Ishikawa (cell line): ENCODE measurements around the gene ARL4C.

Source experiments
- CEBPB ChIP-seq: IDR thresholded peaks from 2 replicates; pipeline ENCODE4 v1.6.1; 2012
- CREB1 ChIP-seq: IDR thresholded peaks from 2 replicates; pipeline ENCODE4 v1.6.1; 2012; ENCODE audit warnings: low read depth
- EGR1 ChIP-seq: IDR thresholded peaks from 2 replicates; pipeline ENCODE4 v1.6.1; 2012
- EP300 ChIP-seq: IDR thresholded peaks from 2 replicates; pipeline ENCODE4 v1.6.1; 2012; ENCODE audit warnings: borderline replicate concordance
- FOXM1 ChIP-seq: IDR thresholded peaks from 2 replicates; pipeline ENCODE4 v1.6.1; 2012; ENCODE audit warnings: low read depth, borderline replicate concordance
- MAX ChIP-seq: IDR thresholded peaks from 2 replicates; pipeline ENCODE4 v1.6.1; 2012
- NFIC ChIP-seq: IDR thresholded peaks from 2 replicates; pipeline ENCODE4 v1.6.1; 2012
- RAD21 ChIP-seq: IDR thresholded peaks from 2 replicates; pipeline ENCODE4 v1.6.1; 2012; ENCODE audit warnings: low read depth
- REST ChIP-seq: IDR thresholded peaks from 2 replicates; pipeline ENCODE4 v1.6.1; 2012; ENCODE audit warnings: low read depth, mild to moderate bottlenecking
- TAF1 ChIP-seq: IDR thresholded peaks from 2 replicates; pipeline ENCODE4 v1.6.1; 2012; ENCODE audit warnings: low read depth, mild to moderate bottlenecking
- TCF12 ChIP-seq: IDR thresholded peaks from 2 replicates; pipeline ENCODE4 v1.6.1; 2012; ENCODE audit warnings: low read depth
- TEAD4 ChIP-seq: IDR thresholded peaks from 2 replicates; pipeline ENCODE4 v1.6.1; 2012
- USF1 ChIP-seq: IDR thresholded peaks from 2 replicates; pipeline ENCODE4 v1.6.1; 2012
- YY1 ChIP-seq: IDR thresholded peaks from 2 replicates; pipeline ENCODE4 v1.6.1; 2012; ENCODE audit warnings: low read depth
- ZBTB7A ChIP-seq: IDR thresholded peaks from 2 replicates; pipeline ENCODE4 v1.6.1; 2012; ENCODE audit warnings: low read depth

The ARL4C gene

GRCh38 chr2:234468503-234468902 is 28.4 kb downstream of the ARL4C start:
- TF ChIP-seq NFIC (no peak), TEAD4 (no peak), CREB1 (no peak), MAX (no peak), TCF12 (no peak), TAF1 (no peak), ZBTB7A (no peak), REST (no peak), RAD21 (no peak), EP300 (no peak), CEBPB (no peak), FOXM1 (no peak), EGR1 (no peak), USF1 (no peak), YY1 (no peak)

GRCh38 chr2:234467289-234467688 is 29.6 kb downstream of the ARL4C start:
- TF ChIP-seq TEAD4 (no peak), EGR1 (no peak), REST (no peak), FOXM1 (no peak), CREB1 (no peak), TAF1 (no peak)

DNA sequence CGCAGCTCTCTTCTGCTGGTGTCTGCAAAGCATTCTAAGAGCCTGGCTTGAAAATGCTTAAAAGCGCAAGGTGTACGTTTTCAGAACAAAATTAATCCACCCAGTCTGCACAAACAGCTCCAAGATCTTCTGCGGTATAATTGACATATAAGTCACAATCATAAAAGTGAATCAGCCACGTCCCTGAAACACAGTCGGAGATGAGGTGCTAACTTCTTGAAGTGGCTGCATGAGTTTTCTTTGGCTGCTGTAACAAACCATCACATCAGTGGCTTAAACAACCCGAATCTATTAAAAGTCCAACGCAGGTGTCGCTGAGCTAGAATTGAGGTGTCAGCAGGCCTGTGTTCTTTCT is 32.6 kb downstream of the ARL4C start:
- TF ChIP-seq RAD21, result no peak
- TF ChIP-seq YY1, result no peak
- no peak for TF ChIP-seq REST
- no peak for TF ChIP-seq NFIC
- no peak for TF ChIP-seq CREB1
- TF ChIP-seq MAX, result no peak
- no peak for TF ChIP-seq TEAD4
- TF ChIP-seq CEBPB, result no peak
- TF ChIP-seq ZBTB7A, result no peak
- TF ChIP-seq TAF1, result no peak
- TF ChIP-seq EGR1, result no peak
- no peak for TF ChIP-seq TCF12
- no peak for TF ChIP-seq USF1
- TF ChIP-seq EP300, result no peak
- TF ChIP-seq FOXM1, result no peak

DNA sequence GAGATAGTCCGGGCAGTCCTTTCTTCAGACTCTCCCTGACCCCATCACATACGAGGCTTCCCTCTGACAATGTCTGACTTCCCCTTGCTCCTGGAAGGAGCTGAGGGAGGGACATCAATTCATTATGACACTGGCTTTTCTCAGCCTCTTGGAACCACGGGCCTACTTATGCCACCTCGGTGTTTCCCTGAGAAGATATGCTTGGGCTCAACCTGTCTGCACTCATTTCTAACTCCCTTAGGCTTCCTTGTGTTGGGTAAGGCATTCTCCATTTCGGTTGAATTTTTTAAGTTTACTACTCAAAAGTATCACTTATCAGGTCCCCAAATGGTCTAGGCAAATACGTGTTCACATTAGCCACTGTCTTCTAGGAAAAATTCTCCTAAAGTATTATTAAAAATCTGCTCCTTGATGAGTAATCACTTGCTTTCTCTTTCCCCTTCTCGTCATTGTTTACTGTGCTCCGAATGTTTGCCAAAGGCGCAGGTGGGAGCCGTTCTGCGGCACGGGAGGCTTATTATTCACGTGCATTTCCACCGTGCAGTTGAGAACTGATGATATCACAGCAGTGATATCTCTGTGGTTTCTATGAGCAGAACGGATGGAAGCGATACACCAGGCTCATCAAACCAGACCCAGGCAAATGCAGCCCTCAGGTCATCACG is 33.1 kb downstream of the ARL4C start:
- TF ChIP-seq REST (no peak), YY1 (no peak), CEBPB (no peak), TCF12 (no peak), CREB1 (no peak), RAD21 (no peak), MAX (no peak), FOXM1 (no peak), TEAD4 (no peak)
